Glomerular visceral epithelial cell (primary cell): ENCODE data around the gene PHB1.
A peak's percentile ranks its signal among the peaks of the same experiment; 100 is the strongest.
"Not testable (repeated sequence)": the region's sequence is repeated elsewhere in the genome, so short reads cannot be mapped to it uniquely, and the experiment has no call there.

Experiments
- DNase-seq: peaks from one replicate; pipeline ENCODE4 v3.0.0-alpha.2; 2016; ENCODE audit errors: extremely low spot score

PHB1 gene

DNA sequence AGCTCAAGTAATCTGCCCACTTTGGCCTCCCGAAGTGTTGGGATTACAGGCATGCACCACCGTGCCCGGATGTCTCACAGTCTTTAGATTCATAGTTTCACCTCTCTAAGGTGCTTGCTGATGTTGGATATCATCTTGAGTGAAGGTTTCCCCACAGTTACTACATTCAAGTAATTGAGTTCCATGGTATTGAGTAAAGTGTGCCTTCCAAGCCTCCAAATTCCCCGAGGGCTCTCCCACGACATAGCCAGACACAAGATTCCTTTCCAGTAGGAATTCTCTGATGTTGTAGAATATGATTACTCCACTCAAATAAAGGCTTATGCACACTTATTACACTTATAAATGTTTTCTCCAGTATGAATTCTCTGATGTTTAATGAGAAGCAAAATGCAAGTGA is 36.4 kb downstream of the PHB1 start:
- DNase-seq: no peak

DNA sequence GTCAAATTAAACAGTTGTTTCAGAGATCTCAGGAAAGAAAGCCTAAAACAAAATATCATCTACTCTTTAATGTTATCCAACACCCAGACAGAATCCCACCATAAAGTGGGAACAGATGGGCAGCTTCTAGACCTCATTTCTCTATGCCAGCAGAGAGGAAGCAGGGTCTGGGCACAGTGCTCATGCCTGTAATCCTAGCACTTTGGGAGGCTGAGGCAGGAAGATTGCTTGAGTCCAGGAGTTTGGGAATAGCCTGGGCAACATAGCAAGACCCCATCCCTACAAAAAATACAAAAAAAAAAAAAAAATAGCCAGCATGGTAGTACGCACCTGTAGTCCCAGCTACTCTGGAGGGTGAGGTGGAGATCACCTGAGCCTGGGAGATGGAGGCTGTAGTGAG is 39.1 kb downstream of the PHB1 start:
- DNase-seq: no peak

DNA sequence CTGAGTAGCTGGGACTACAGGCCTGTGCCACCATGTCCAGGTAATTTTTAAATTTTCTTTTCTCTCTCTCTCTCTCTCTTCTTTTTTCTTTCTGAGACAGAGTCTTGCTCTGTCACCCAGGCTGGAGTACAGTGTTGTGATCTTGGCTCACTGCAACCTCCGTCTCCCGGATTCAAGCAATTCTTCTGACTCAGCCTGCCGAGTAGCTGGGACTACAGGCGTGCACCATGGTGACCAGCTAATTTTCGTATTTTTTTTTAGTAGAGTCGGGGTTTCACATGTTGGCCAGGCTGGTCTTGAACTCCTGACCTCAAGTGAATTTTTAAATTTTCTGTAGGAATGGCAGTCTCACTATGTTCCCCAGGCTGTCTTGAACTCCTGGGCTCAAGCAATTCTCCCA is 41.6 kb downstream of the PHB1 start:
- no peak for DNase-seq

DNA sequence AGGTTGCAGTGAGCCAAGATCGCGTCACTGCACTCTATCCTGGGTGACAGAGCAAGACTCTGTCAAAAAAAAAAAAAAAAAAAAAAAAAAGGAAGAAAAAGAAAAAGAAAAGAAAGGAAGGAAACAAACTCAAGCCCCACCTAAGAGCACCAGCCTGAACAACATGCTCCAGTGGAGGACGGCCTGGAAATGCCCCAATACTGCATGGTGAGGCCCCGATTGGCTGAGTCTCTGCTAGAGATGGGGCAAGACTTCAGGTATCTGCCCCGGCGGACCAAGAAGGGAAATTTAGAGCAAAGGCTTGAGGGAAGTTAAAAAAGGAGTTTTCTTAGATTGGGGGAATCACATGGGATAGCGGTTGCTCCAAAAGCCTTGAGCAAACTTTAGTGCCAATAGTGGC is 42.3 kb downstream of the PHB1 start:
- DNase-seq: no peak

DNA sequence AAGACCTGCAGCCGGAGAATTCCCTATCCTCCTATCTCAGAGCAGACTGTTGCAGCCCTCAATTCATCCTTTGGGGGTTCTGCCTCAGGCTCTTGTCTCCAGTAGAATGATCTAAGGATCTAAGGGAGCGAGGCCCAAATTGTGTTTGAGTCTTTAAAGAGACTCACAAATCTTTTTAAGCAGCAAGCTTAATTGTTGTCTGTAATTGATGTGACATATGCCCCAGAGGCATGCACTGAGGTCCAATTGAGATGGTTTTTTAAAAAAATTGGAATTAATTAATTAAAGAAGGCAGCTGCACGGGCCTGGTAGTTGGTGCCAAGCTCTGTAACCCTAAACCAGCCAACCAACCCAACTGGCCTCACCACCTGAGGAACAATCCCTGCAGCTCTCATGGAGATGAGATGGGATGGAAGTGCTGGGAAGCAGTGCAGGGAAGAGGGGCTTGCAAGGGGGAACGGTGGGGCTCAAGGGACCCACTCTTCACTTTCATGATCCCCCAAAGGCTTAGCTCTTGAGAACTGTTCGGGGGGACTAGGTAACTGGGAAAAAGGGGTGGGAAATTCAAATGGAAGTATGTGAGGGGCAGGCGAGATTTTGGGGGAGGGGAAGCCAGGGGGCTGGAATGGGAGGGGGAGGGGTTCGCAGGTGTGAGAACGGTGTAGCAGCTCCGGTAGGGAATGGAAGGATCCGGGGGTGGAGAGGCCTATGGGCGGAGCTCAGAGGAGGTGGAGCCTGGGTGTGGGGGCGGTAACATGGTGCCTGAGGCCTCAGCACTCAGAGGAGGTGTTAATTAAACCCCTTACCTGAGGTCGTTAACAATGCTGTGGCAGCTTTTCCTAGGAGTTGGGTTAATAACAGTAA is 43.5 kb downstream of the PHB1 start:
- no peak for DNase-seq

DNA sequence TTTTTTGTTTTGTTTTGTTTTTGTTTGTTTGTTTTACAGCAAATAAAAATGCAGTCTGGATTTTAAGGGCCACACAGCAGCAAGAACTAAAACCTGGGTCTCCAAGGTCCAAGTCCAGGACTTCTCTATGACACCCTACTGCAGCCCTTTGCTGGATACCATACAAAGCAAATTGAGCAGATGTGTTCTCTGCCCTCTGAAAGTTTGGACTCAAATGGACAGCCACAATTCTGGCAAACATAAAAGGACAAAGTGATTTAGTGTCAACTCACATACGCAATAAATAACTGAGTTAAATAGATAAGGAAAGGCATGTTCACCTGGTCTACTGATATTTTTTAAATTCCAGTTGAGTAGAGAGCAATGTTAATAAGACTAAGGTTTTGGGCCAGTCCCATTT is 44.9 kb downstream of the PHB1 start:
- DNase-seq: no peak

DNA sequence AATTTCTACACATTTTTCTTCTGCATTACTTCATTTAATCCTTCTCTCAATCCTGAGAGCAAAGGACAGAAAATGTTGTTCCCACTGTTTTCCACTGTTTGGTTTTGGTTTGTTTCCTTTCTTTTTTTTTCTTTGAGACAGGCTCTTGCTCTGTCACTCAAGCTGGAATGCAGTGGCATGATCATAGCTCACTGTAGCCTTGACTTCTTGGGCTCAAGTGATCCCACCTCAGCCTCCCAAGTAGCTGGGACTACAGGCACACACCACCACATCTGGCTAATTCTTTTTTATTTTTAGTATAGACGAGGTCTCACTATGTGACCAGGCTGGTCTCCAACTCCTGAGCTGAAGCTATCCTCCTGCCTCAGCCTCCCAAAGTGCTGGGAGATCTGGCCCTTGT is 45.6 kb downstream of the PHB1 start:
- DNase-seq: no peak

DNA sequence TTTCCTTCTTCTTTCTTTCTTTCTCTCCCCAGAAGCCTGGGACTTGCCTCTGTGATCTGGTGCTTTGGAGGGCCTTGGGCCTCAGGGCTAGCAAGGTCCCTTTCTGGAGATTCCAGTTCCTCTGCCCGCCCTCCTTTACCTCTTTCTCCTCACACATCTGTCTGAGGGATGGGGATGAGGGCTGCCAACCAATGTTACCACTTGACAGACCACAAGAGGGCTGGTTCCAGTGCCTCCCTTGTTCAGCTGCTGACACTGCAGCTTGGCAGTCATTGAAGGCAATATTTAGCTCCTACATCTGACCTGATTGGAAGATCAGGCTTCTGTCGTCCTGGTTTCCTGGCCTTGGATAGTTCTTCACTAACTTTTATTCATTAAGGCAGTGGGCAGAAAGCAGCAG is 49.0 kb downstream of the PHB1 start:
- DNase-seq: peak; percentile 27

DNA sequence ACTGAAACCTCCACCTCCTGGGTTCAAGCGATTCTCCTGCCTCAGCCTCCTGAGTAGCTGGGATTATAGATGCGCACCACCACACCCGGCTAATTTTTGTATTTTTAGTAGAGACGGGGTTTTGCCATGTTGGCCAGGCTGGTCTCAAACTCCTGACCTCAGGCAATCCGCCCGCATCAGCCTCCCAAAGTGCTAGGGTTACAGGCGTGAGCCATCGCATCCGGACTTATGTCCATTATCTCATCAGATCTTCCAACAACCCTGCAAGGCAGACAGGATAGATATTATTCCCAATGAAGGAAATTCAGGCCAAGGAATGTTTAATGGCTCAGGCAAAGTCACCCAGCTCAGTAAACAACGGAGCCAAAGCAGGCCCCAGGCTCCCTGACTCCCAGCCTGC is 49.6 kb downstream of the PHB1 start:
- not testable (repeated sequence) for DNase-seq

DNA sequence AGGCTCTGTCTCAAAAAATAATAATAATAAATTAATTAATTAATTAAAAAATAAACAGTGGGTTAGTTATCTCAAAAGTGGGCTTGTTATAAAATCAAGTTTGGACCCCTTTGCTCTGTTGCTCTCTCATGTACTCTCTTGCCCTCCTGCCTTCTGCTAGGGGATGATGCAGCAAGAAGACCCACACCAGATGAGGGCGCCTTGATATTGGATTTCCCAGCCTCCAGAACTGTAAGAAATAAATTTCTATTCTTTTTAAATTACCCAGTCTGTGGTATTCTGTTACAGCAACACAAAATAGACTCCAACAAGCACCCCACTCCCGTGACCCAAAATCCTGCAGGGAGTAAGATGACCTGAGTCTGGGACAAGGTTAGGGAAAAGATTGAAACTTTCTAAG is 50.6 kb downstream of the PHB1 start:
- no peak for DNase-seq

DNA sequence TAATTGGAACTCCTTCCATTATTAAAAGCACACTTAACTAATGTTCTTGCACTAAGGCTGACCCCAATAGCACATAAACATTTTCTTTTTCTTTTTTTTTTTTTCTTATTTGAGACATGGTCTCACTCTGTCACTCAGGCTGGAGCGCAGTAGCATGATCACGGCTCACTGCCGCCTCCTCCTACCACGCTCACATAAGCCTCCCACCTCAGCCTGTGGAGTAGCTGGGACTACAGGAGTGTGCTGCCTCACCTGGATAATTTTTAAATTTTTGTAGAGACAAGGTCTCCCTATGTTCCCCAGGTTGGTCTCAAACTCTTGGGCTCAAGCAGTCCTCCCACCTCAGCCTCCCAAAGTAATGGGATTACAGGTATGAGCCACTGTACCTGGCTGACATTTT is 51.4 kb downstream of the PHB1 start:
- DNase-seq: no peak

DNA sequence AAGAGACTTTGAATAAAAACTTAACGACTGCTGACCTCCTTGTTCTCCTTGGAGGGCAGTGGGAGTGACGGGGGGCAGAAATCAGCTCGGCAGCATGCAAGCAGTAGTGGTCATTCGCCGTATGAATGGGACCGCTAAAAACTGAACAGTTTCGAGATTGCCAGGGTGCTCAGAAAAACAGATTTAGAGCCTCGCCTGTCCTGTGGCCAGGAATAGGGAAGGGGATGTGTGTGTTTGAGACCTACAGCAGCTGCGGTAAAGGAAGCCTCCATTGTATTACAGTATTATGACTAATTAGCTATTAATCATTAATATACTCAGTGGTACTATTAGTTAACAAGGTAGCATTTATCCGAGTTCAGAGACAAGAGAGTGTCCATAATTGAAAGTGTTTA is 52.0 kb downstream of the PHB1 start:
- DNase-seq: peak; percentile 37

DNA sequence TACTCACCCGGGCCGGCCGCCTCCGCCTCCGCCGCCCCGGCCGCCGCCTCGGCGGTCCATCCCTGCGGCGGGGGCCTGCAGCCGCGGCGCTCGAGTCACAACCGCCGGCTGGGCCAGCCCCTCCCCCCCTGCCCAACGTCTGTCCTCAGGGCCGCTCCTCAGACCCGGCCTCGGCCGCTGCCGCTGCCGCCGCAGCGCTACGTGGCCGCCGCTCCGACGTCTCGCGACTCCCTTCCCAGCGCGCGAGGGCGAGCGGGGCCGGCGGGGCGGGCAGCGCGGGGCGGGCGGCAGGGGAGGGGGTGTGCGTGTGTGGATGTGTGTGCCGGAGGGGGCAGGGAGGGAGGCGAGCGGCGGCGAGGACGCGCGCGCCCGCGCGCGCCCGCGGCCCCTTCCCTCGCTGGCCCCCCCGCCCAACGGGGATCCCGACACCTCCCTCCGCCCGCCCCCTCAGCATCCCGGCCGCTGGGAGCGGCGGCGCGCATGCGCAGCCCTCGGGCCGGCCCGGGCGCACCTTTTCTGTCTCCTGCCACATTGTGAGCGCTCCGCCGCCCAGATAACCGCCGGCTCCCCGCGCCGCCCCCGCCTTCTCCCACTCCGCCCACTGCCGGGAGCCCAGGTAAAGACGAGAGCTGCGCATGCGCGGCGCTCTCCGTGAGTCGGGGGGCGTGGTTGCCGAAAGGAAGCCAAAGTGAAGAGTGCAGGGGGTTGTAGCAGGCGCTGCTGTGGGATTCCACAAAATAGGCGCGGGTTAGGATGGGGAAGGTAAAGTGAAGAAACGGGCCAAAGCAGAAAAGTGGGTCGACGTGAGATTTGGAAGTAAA is 52.6 kb downstream of the PHB1 start, which contains the start of gene ZNF652:
Gene ZNF652 (minus strand): TSS at position 349 of the 821 bp plus-strand sequence. CDS start 44,525 bp downstream, outside the sequence.
- peak; percentile 98 for DNase-seq

DNA sequence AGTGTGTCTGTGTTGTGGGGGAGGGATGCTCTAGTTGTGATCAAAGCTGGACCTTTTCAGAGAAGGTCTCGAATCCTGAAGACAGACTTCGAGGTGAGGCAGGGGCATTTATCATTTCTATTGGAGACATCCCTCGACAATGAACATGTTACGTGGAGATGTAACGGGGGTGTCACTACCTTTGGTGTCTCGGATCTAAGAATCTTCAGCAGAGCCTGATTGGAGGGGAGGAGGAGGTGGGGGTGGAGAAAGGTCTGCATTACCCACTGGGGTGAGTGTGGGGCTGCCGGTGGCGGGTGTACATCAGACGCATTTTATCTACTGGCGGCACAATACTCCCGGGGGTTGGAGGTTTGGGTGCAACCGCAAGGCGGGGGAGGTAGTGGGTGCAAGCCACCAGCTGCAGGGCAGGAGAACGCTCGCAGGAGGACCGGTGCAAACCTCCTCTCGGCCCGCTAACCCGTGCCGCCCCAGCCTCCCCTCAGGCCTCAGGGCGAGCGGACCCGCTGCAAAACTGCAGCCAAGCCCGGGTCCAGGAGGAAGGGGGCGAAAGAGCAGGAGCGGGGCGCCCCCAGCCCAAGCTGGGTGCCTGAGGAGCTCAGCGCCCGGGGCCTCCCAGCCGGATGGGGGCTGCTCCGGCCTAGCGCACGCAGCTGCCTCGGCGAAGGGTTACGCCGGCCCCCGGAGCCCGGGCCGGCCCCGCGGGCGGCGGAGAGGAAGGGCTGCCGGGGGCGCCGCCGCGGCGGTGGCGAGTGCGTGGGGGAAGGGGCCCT is 53.4 kb downstream of the PHB1 start:
- DNase-seq: peak; percentile 58

DNA sequence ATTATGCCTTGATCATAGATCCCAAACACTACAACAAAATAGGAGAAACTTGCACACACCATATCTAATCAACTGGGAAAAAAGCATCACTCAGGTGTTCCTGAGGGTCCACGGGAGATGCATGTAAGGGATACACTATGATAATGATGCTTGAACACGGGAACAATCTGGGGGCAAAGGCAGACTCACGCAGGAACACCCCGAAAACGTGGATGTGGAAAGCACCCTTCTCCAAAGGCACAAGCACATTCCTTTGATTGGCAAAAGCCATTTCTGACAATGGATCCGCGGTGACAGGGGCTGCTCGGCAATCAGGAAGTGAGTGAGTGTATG is 53.9 kb downstream of the PHB1 start:
- DNase-seq: no peak

DNA sequence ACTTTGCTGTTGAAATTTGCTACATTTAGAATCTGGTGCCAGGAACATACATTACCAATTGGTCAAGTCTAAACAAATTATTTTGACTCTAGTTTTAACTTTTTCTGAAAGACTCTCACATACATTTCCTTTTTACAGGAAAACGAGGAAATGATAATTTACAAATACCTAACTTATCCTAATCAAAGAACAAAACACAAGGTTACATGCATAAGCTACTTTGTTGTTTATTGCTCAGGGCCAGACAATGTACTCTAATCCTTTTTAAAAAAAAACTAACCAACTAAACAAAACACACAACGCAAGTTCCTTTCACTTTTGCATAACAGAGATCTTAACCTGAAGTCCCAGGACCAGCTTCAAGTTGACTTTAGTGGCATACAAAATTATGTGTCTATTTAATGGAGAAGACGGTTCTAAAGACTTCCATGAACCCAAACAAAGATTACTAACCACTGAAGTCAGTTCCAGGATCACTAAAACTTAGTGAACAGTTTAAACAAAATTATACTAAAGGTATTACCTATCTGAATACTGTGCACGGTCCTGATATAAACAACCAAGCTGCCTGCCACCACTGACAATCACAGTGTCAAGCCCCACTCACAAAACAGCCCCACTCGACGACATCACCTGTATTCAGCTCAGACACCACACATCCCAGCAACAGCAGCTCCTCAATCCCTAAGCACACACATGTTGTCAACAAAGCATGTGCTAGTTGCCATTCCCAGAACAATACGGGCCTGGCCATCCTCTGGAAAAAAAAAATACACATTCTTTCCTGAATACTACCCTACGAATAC is 54.5 kb downstream of the PHB1 start:
- DNase-seq: no peak

DNA sequence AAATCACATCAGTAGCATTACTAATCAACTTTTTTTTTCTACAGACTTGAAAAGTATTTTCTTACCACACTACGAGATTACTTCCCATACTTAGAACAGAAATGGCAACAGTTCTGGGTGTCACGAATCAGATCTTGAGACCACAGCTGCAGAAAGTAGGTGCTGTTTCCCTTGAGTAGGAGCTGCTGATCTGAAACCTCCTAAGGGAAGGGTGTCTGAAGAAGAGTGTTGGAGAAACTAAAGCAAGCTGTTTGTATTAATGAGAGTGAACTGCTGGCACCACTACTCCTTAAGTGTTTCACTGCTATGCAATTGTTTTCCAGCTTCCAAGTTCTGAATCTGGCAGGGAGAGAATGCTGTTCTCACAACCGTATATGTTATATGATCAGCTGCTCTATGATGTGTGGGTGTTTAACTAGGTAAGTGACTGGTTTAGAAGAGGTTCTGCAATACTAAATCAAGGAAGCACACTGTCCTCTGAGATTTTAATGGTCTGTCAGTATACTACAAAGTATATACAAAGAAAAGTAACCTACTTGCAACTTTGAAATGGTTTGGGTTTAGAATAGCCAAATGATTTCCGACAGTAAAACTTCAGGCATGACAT is 55.9 kb downstream of the PHB1 start:
- DNase-seq: no peak

DNA sequence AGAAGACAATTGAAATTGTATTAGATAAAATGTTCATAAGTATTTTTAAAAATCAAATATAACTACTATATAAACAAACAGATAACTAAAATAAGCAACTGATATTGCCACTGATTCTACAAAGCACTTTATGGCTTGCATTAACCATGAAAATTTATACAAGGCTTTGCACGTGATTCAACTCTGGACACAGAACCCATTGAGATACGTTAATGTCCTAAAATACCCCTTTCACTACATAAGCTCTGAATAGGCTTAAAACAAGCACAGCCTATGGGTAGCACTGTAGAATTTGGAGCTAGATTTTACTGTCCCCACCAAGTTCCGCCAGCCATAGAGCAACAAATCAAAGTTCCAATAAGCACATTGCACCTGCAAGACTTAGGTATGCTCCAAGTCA is 57.2 kb downstream of the PHB1 start:
- DNase-seq: no peak

DNA sequence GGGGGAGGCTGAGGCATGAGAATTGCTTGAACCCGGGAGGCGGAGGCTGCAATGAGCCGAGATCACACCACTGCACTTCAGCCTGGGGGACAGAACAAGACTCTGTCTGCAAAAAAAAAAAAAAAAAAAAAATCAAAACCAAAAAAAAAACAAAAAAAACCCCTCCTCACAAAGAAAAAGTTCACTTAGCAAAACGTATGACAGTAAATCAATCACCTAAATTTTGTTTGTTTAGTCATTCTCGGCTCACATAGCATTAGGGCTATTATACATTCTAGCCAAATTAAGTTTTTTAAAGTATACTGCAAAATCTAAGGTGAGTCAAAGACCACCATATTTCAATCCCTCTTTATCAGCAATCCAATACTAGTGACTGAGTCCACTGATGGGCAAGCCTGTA is 58.4 kb downstream of the PHB1 start:
- DNase-seq: no peak
